H9 (cell line): ENCODE measurements around the gene RTP3. TPM values are rescaled to one million over a fixed set of nuclear protein-coding genes. Genes with fewer than 3 reads are reported as not detected.

ENCODE experiments used
- DNase-seq: peaks from one replicate; pipeline ENCODE4 v3.0.0-alpha.2; 2017
- H2AFZ ChIP-seq: one replicate; pipeline ENCODE4 v1.6.1; 2013; ENCODE audit warnings: mild to moderate bottlenecking, low read length, control low read depth, moderate library complexity
- H2AK5ac ChIP-seq: 2 replicates; pipeline ENCODE4 v1.6.1; 2013; ENCODE audit warnings: low read length, control low read depth, mixed read lengths; ENCODE audit not compliant: insufficient read length
- H2BK120ac ChIP-seq: one replicate; pipeline ENCODE4 v1.6.1; 2013; ENCODE audit warnings: low read depth, mild to moderate bottlenecking, low read length, control low read depth, inconsistent platforms; ENCODE audit not compliant: poor library complexity, severe bottlenecking
- H2BK12ac ChIP-seq: 2 replicates; pipeline ENCODE4 v1.6.1; 2013; ENCODE audit warnings: low read length, control low read depth, mixed read lengths, low read depth; ENCODE audit not compliant: insufficient read length
- H2BK15ac ChIP-seq: 2 replicates; pipeline ENCODE4 v1.6.1; 2013; ENCODE audit warnings: low read depth, low read length, control low read depth
- H2BK20ac ChIP-seq: one replicate; pipeline ENCODE4 v1.6.1; 2013; ENCODE audit warnings: low read depth, mild to moderate bottlenecking, low read length, control low read depth, inconsistent platforms; ENCODE audit not compliant: poor library complexity, severe bottlenecking
- H2BK5ac ChIP-seq: 2 replicates; pipeline ENCODE4 v1.6.1; 2013; ENCODE audit warnings: low read length, control low read depth, mixed read lengths; ENCODE audit not compliant: insufficient read length
- H3K14ac ChIP-seq: 2 replicates; pipeline ENCODE4 v1.6.1; 2013; ENCODE audit warnings: low read length, control low read depth; ENCODE audit not compliant: insufficient read depth
- H3K18ac ChIP-seq: 2 replicates; pipeline ENCODE4 v1.6.1; 2013; ENCODE audit warnings: low read depth, mild to moderate bottlenecking, mixed read lengths, low read length, control low read depth; ENCODE audit not compliant: insufficient read length
- H3K23ac ChIP-seq: 2 replicates; pipeline ENCODE4 v1.6.1; 2013; ENCODE audit warnings: low read length, control low read depth, mixed read lengths, low read depth; ENCODE audit not compliant: insufficient read length
- H3K23me2 ChIP-seq: 2 replicates; pipeline ENCODE4 v1.6.1; 2013; ENCODE audit warnings: low read depth, mild to moderate bottlenecking, mixed read lengths, low read length, control low read depth; ENCODE audit not compliant: insufficient read length, poor library complexity, severe bottlenecking
- H3K27ac ChIP-seq: 2 replicates; pipeline ENCODE4 v1.5.1; 2013; ENCODE audit warnings: low read length, control low read depth, mixed read lengths, low read depth; ENCODE audit not compliant: insufficient read length
- H3K27me3 ChIP-seq: 2 replicates; pipeline ENCODE4 v1.6.1; 2013; ENCODE audit warnings: low read length, control low read depth, inconsistent platforms; ENCODE audit not compliant: insufficient read depth
- H3K4ac ChIP-seq: 2 replicates; pipeline ENCODE4 v1.6.1; 2013; ENCODE audit warnings: low read depth, mild to moderate bottlenecking, control low read depth, inconsistent platforms, low read length, moderate library complexity
- H3K4me1 ChIP-seq: 2 replicates; pipeline ENCODE4 v1.6.1; 2013; ENCODE audit warnings: low read length, control low read depth, inconsistent platforms; ENCODE audit not compliant: insufficient read depth
- H3K4me2 ChIP-seq: 2 replicates; pipeline ENCODE4 v1.6.1; 2013; ENCODE audit warnings: low read length, control low read depth, mixed read lengths; ENCODE audit not compliant: insufficient read length, insufficient read depth
- H3K56ac ChIP-seq: 2 replicates; pipeline ENCODE4 v1.6.1; 2013; ENCODE audit warnings: low read depth, mild to moderate bottlenecking, mixed read lengths, low read length, control low read depth; ENCODE audit not compliant: insufficient read length
- H3K79me1 ChIP-seq: 2 replicates; pipeline ENCODE4 v1.6.1; 2013; ENCODE audit warnings: low read depth, mild to moderate bottlenecking, moderate library complexity, low read length, control low read depth, inconsistent platforms; ENCODE audit not compliant: insufficient read depth, poor library complexity, severe bottlenecking
- H3K79me2 ChIP-seq: 2 replicates; pipeline ENCODE4 v1.6.1; 2013; ENCODE audit warnings: low read length, control low read depth, inconsistent platforms; ENCODE audit not compliant: insufficient read depth
- H3K9ac ChIP-seq: 2 replicates; pipeline ENCODE4 v1.6.1; 2013; ENCODE audit warnings: low read length, control low read depth, mixed read lengths; ENCODE audit not compliant: insufficient read length; ENCODE audit errors: extremely low read depth
- H3K9me3 ChIP-seq: one replicate; pipeline ENCODE4 v1.6.1; 2013; ENCODE audit warnings: low read depth, low read length, inconsistent platforms; ENCODE audit not compliant: control insufficient read depth
- H3T11ph ChIP-seq: one replicate; pipeline ENCODE4 v1.6.1; 2013; ENCODE audit warnings: mild to moderate bottlenecking, low read length, control low read depth, inconsistent platforms
- H4K20me1 ChIP-seq: one replicate; pipeline ENCODE4 v1.6.1; 2013; ENCODE audit not compliant: control insufficient read depth, insufficient read length, insufficient read depth
- H4K5ac ChIP-seq: 2 replicates; pipeline ENCODE4 v1.6.1; 2013; ENCODE audit warnings: low read depth, mild to moderate bottlenecking, mixed read lengths, low read length, control low read depth; ENCODE audit not compliant: insufficient read length
- H4K8ac ChIP-seq: replicated peaks from 2 replicates; pipeline ENCODE4 v1.6.1; 2013; ENCODE audit warnings: low read length, control low read depth, mixed read lengths, low read depth; ENCODE audit not compliant: insufficient read length
- H4K91ac ChIP-seq: 2 replicates; pipeline ENCODE4 v1.6.1; 2013; ENCODE audit warnings: low read depth, mild to moderate bottlenecking, moderate library complexity, mixed read lengths, low read length, control low read depth; ENCODE audit not compliant: insufficient read length
- H3K27ac Mint-ChIP-seq, 3 experiments: 2 replicates in 2 of 3; 3 replicates in 1 of 3; pipeline ENCODE4 v1.8.0; 2020 to 2021; ENCODE audit warnings: mixed read lengths in 3 of 3, mild to moderate bottlenecking in 1 of 3, moderate library complexity in 1 of 3
- H3K27me3 Mint-ChIP-seq: 2 replicates; pipeline ENCODE4 v1.8.0; 2021; ENCODE audit warnings: low read depth, mild to moderate bottlenecking, moderate library complexity, mixed read lengths
- H3K36me3 Mint-ChIP-seq, 3 experiments: 2 replicates in 2 of 3; 3 replicates in 1 of 3; pipeline ENCODE4 v1.8.0; 2020 to 2021; ENCODE audit warnings: low read depth in 3 of 3, mixed read lengths in 3 of 3; ENCODE audit not compliant: insufficient read depth in 1 of 3
- H3K4me1 Mint-ChIP-seq, 2 experiments: 2 replicates each; pipeline ENCODE4 v1.8.0; 2020; ENCODE audit warnings: mixed read lengths in 2 of 2
- H3K4me3 Mint-ChIP-seq, 2 experiments: 2 replicates in 1 of 2; 3 replicates in 1 of 2; pipeline ENCODE4 v1.8.0; 2020 to 2021; ENCODE audit warnings: mild to moderate bottlenecking in 2 of 2, mixed read lengths in 2 of 2, moderate library complexity in 1 of 2
- H3K9me3 Mint-ChIP-seq, 2 experiments: 2 replicates in 1 of 2; 3 replicates in 1 of 2; pipeline ENCODE4 v1.8.0; 2020; ENCODE audit warnings: mild to moderate bottlenecking in 2 of 2, mixed read lengths in 2 of 2, moderate library complexity in 1 of 2
- WGBS: extraction: QIAGEN DNeasy Blood & Tissue Kit; methylation state at CpG from one replicate; pipeline ENCODE4 v1.1.7; 2013; ENCODE audit warnings: missing lambda C conversion rate, low lambda C conversion rate, mixed read lengths; ENCODE audit not compliant: insufficient read length; ENCODE audit errors: extremely low coverage; 5-methylcytosine and 5-hydroxymethylcytosine counted together
- total RNA-seq: library from RNA; stranded (reverse); gene quantifications from 2 replicates; pipeline ENCODE4 v1.2.1, GENCODE V29; 2021
- TF ChIP-seq, protein P1 (sequence below): fragments of 200-600 bp; sonication (generic); conservative IDR thresholded peaks from 3 replicates; pipeline ENCODE4 v1.8.0; 2021; ENCODE audit warnings: antibody characterized with exemption, mild to moderate bottlenecking

RTP3 gene
- total RNA-seq, 1 experiment from 2014 or later, result not detected

DNA sequence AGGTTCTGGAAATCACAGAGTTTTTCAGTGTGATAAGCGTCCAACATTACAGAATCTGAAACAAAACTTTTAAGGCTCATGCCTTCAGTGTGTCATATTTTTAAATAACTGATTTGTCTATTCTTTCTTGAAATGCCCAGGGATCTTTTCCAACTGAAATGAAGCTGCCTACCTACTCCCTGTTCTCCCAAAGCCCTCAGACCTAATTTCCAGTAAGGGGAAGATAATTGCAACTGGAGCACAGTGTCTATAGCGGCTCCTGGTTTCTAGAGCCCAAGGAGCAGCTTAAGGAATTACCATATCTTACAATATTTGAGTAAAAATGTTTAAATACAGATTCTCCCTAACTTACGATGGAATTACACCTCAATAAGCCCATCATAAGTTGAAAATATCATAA, 35.3 kb downstream of the RTP3 start:
- H3K4me2 ChIP-seq, result no peak overlapping the region
- no peak overlapping the region for H2BK20ac ChIP-seq
- no peaks in the 10 kb centered on the region for H3K79me1 ChIP-seq
- no peak overlapping the region for H2BK12ac ChIP-seq
- H4K91ac ChIP-seq, result no peak overlapping the region
- Mint-ChIP-seq H3K27me3 (no peaks in the 10 kb centered on the region), H3K4me1 (peaks cover 10% of the 10 kb centered on the region in 2 experiments), H3K36me3 (peaks cover 2 to 6% (median 4%) of the 10 kb centered on the region in 3 experiments; a peak in 5 of 7 replicates), H3K9me3 (no peaks in the 10 kb centered on the region; a peak in 1 of 5 replicates), H3K27ac (no peak overlapping the region), H3K4me3 (no peak overlapping the region)
- H3K23me2 ChIP-seq, result no peaks in the 10 kb centered on the region
- H3K9me3 ChIP-seq, result no peaks in the 10 kb centered on the region
- no peaks in the 10 kb centered on the region for H3K27me3 ChIP-seq
- no peak overlapping the region for H3K23ac ChIP-seq
- no peak overlapping the region for H2AK5ac ChIP-seq
- H4K8ac ChIP-seq, result no peak overlapping the region
- H3K79me2 ChIP-seq, result no peaks in the 10 kb centered on the region
- DNase-seq, result no peak
- H3K4ac ChIP-seq, result no peak overlapping the region
- no peak overlapping the region for H4K5ac ChIP-seq
- no CpG with 5 or more reads among the region's 3 CpGs for WGBS
- H2BK5ac ChIP-seq, result no peak overlapping the region
- no peak overlapping the region for H2BK120ac ChIP-seq
- no peak overlapping the region for H3K14ac ChIP-seq
- H4K20me1 ChIP-seq, result no peaks in the 10 kb centered on the region
- H3K56ac ChIP-seq, result no peak overlapping the region
- H3K4me1 ChIP-seq, result peaks cover 4% of the 10 kb centered on the region; the same call in 1 of the 2 replicates
- no peak overlapping the region for H3K18ac ChIP-seq
- H3K27ac ChIP-seq, result no peak overlapping the region
- H3K9ac ChIP-seq, result no peak overlapping the region
- no peak overlapping the region for H2AFZ ChIP-seq
- H3T11ph ChIP-seq, result no peak overlapping the region
- TF ChIP-seq, protein P1, sequence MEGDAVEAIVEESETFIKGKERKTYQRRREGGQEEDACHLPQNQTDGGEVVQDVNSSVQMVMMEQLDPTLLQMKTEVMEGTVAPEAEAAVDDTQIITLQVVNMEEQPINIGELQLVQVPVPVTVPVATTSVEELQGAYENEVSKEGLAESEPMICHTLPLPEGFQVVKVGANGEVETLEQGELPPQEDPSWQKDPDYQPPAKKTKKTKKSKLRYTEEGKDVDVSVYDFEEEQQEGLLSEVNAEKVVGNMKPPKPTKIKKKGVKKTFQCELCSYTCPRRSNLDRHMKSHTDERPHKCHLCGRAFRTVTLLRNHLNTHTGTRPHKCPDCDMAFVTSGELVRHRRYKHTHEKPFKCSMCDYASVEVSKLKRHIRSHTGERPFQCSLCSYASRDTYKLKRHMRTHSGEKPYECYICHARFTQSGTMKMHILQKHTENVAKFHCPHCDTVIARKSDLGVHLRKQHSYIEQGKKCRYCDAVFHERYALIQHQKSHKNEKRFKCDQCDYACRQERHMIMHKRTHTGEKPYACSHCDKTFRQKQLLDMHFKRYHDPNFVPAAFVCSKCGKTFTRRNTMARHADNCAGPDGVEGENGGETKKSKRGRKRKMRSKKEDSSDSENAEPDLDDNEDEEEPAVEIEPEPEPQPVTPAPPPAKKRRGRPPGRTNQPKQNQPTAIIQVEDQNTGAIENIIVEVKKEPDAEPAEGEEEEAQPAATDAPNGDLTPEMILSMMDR, result no peak
- no peak overlapping the region for H2BK15ac ChIP-seq
